B cell (primary cell): ENCODE measurements around the gene HOXB8. TPM values are rescaled to one million over a fixed set of nuclear protein-coding genes. Genes with fewer than 3 reads are reported as not detected.

ENCODE experiments used
- ATAC-seq: fragments of 200-7000 bp; cut with Tn5 transposase; one replicate; pipeline ENCODE4 v1.10.0; 2021; ENCODE audit warnings: low read depth, mild to moderate bottlenecking, moderate number of reproducible peaks, moderate library complexity
- CTCF ChIA-PET: fragments of 350-600 bp; sonication (Branson Sonifier 250); formaldehyde crosslinking; loops from one replicate; lab custom pipeline; 2021; ENCODE audit warnings: antibody characterized with exemption, inconsistent platforms; lab: Charles Lee
- POLR2A ChIA-PET: fragments of 350-600 bp; sonication (Branson Sonifier 250); formaldehyde crosslinking; loops from one replicate; lab custom pipeline; 2021; ENCODE audit warnings: antibody characterized with exemption; lab: Charles Lee
- DNase-seq: peaks from one replicate; pipeline ENCODE4 v3.0.0; 2013
- H2AFZ ChIP-seq: 2 replicates; pipeline ENCODE4 v1.6.1; 2012; ENCODE audit warnings: mild to moderate bottlenecking, low read depth, low read length; ENCODE audit not compliant: insufficient read depth, poor library complexity, severe bottlenecking
- H3K27ac ChIP-seq, 2 donors: 1 replicate in 1 of 2; 2 replicates in 1 of 2; pipeline ENCODE4 v1.5.1; 2012 to 2013; ENCODE audit warnings: low read length in 2 of 2, mild to moderate bottlenecking in 2 of 2, moderate library complexity in 1 of 2
- H3K27me3 ChIP-seq, 4 experiments: fragments of 200-600 bp in 1 of 4; sonication (generic) in 1 of 4; replicated peaks in 1 of 4; 1 replicate in 2 of 4; 2 replicates in 2 of 4; pipeline versions ENCODE4 v1.6.1 to v1.7.0; 2013 to 2016; ENCODE audit warnings: low read length in 3 of 4, mild to moderate bottlenecking in 2 of 4, mixed read lengths in 1 of 4, moderate library complexity in 1 of 4; ENCODE audit not compliant: insufficient read depth in 4 of 4, control insufficient read depth in 3 of 4; ENCODE audit errors: control extremely low read depth in 1 of 4
- H3K36me3 ChIP-seq, 2 experiments: replicated peaks in 1 of 2; 1 replicate in 1 of 2; 2 replicates in 1 of 2; pipeline versions ENCODE4 v1.6.1 to v1.7.1; 2013; ENCODE audit warnings: low read length in 1 of 2; ENCODE audit not compliant: insufficient read depth in 2 of 2, control insufficient read depth in 1 of 2; ENCODE audit errors: control extremely low read depth in 1 of 2, extremely low read depth in 1 of 2
- H3K4me1 ChIP-seq, 2 donors: fragments of 200-600 bp in 1 of 2; sonication (generic) in 1 of 2; 1 replicate in 1 of 2; 2 replicates in 1 of 2; pipeline versions ENCODE4 v1.5.1 to v1.6.1; 2013 to 2017; ENCODE audit warnings: low read length in 2 of 2; ENCODE audit not compliant: control insufficient read depth in 2 of 2, insufficient read depth in 2 of 2
- H3K4me2 ChIP-seq: replicated peaks from 2 replicates; pipeline ENCODE3; 2012; ENCODE audit warnings: mild to moderate bottlenecking, low read depth, low read length; ENCODE audit not compliant: poor library complexity, severe bottlenecking
- H3K4me3 ChIP-seq, 5 experiments: fragments of 200-600 bp in 1 of 5; sonication (generic) in 1 of 5; 1 replicate in 3 of 5; 2 replicates in 2 of 5; pipeline versions ENCODE4 v1.5.1 to v1.7.0; 2011 to 2016; ENCODE audit warnings: low read length in 4 of 5, mild to moderate bottlenecking in 4 of 5, low read depth in 2 of 5, control low read depth in 1 of 5, moderate library complexity in 1 of 5; ENCODE audit not compliant: insufficient read depth in 1 of 5; ENCODE audit errors: control extremely low read depth in 1 of 5, extremely low read depth in 1 of 5
- H3K79me2 ChIP-seq: fragments of 200-600 bp; sonication (generic); one replicate; pipeline ENCODE4 v1.6.0; 2016; ENCODE audit warnings: low read length; ENCODE audit not compliant: control insufficient read depth, insufficient read depth
- H3K9ac ChIP-seq: fragments of 200-600 bp; sonication (generic); 2 replicates; pipeline ENCODE4 v1.6.1; 2017; ENCODE audit warnings: mild to moderate bottlenecking, low read length, moderate library complexity
- H3K9me3 ChIP-seq, 3 donors: one replicate each; pipeline versions ENCODE4 v1.6.1 to v1.7.1; 2013; ENCODE audit warnings: low read length in 2 of 3; ENCODE audit not compliant: control insufficient read depth in 2 of 3, insufficient read depth in 1 of 3; ENCODE audit errors: control extremely low read depth in 1 of 3
- H4K20me1 ChIP-seq: 2 replicates; pipeline ENCODE4 v1.6.0; 2012; ENCODE audit warnings: mild to moderate bottlenecking, low read length; ENCODE audit not compliant: insufficient read depth, control insufficient read depth, poor library complexity, severe bottlenecking
- H3K27ac Mint-ChIP-seq: one replicate; pipeline ENCODE4 v1.8.0; 2021; ENCODE audit warnings: mixed read lengths
- H3K27me3 Mint-ChIP-seq: one replicate; pipeline ENCODE4 v1.8.0; 2021; ENCODE audit warnings: mixed read lengths
- H3K4me1 Mint-ChIP-seq: one replicate; pipeline ENCODE4 v1.8.0; 2021; ENCODE audit warnings: mixed read lengths
- H3K4me3 Mint-ChIP-seq: one replicate; pipeline ENCODE4 v1.8.0; 2021; ENCODE audit warnings: mixed read lengths
- H3K9me3 Mint-ChIP-seq: one replicate; pipeline ENCODE4 v1.8.0; 2022; ENCODE audit warnings: mixed read lengths; ENCODE audit not compliant: insufficient read depth
- CTCF ChIP-seq: fragments of 200-600 bp; IDR thresholded peaks from one replicate; pipeline ENCODE4 v1.8.0; 2022; ENCODE audit warnings: antibody characterized with exemption, mild to moderate bottlenecking
- EZH2 ChIP-seq: IDR thresholded peaks from 2 replicates; pipeline ENCODE4 v1.6.1; 2012; ENCODE audit warnings: borderline replicate concordance, low read depth, mild to moderate bottlenecking, moderate library complexity, low read length; ENCODE audit not compliant: insufficient read depth, poor library complexity, severe bottlenecking
- WGBS: methylation state at CpG from one replicate; pipeline ENCODE4 v1.1.5; 2013; ENCODE audit warnings: missing lambda C conversion rate; ENCODE audit not compliant: insufficient coverage; 5-methylcytosine and 5-hydroxymethylcytosine counted together
- intact Hi-C: fragments of 100-400 bp; cut with micrococcal nuclease; formaldehyde crosslinking; loops from one replicate; pipeline ENCODE4 v1.10.0; 2022
- polyA plus RNA-seq: library from polyadenylated mRNA; depleted of rRNA; stranded (reverse); fragments of >200 nt; gene quantifications from 2 replicates; pipeline ENCODE4 v1.2.3, GENCODE V29; 2012
- total RNA-seq, 2 donors: library from RNA; stranded (reverse); fragments of 120-200 nt in 1 of 2; gene quantifications; 1 replicate in 1 of 2; 2 replicates in 1 of 2; pipeline versions ENCODE4 v1.2.3 to v1.2.4, GENCODE V29; 2013 to 2022

The HOXB8 gene
- total and polyA plus RNA-seq, 2 donors (not counting 1 experiment from before 2014, with no cell fraction given): not detected

- Histone ChIP-seq H3K79me2 (no peaks in the 10 kb centered on the region), H3K27ac (no peak overlapping the region), H3K4me1 (peaks cover 15 to 20% of the 10 kb centered on the region in 2 donors), H3K27me3 (peaks cover 0 to 47% (median 23%) of the 10 kb centered on the region in 4 experiments), H3K9me3 (peaks cover 0 to 10% (median 0%) of the 10 kb centered on the region in 3 donors), H3K9ac (no peak overlapping the region), H4K20me1 (no peaks in the 10 kb centered on the region), H3K4me3 (no peak overlapping the region), H3K36me3 (no peaks in the 10 kb centered on the region), H3K4me2 (no peak overlapping the region), H2AFZ (no peak overlapping the region)
- DNase-seq: no peak
- ChIA-PET POLR2A (interaction anchor here (0.7 kb wide), 1 partner anchor 41 kb away, joined by 3 read pairs; no protein-coding TSS in a partner anchor), CTCF (interaction anchor here (0.5 kb wide), 1 partner anchor 740 kb away, joined by 3 read pairs; no protein-coding TSS in a partner anchor)
- H3K4me3 Mint-ChIP-seq: no peak overlapping the region
- no peak overlapping the region for H3K27ac Mint-ChIP-seq
- TF ChIP-seq EZH2 (no peak), CTCF (no peak)
- peaks cover 16% of the 10 kb centered on the region for H3K4me1 Mint-ChIP-seq
- no peak for ATAC-seq
- H3K9me3 Mint-ChIP-seq: no peaks in the 10 kb centered on the region
- H3K27me3 Mint-ChIP-seq: peaks cover 18% of the 10 kb centered on the region
- no CpG with 5 or more reads among the region's 1 CpG for WGBS
- intact Hi-C loops: no loop called here
Observed at GRCh38 chr17:48571826-48572417, 43.2 kb downstream of the HOXB8 start.
